DOHH2 (cell line): ENCODE results near the gene SLC1A3.

ENCODE experiments used
- H3F3A ChIP-seq: fragments of 200-600 bp; sonication (generic), shearing (Covaris generic); 2 replicates; pipeline ENCODE4 v1.6.0; 2016; ENCODE audit warnings: antibody characterized with exemption, mild to moderate bottlenecking; ENCODE audit not compliant: control insufficient read depth, insufficient read depth
- H3K27ac ChIP-seq: fragments of 200-600 bp; sonication (generic); 2 replicates; pipeline ENCODE4 v1.5.1; 2014; ENCODE audit warnings: low read depth, mild to moderate bottlenecking, low read length, moderate library complexity
- H3K27me3 ChIP-seq: fragments of 200-600 bp; sonication (generic); 2 replicates; pipeline ENCODE4 v1.6.1; 2014; ENCODE audit warnings: mild to moderate bottlenecking, low read length, mixed read lengths; ENCODE audit not compliant: control insufficient read depth
- H3K36me3 ChIP-seq: fragments of 200-600 bp; sonication (generic); 2 replicates; pipeline ENCODE4 v1.6.1; 2014; ENCODE audit warnings: mild to moderate bottlenecking, low read length, moderate library complexity, mixed read lengths; ENCODE audit not compliant: control insufficient read depth
- H3K4me1 ChIP-seq: fragments of 200-600 bp; sonication (generic); 2 replicates; pipeline ENCODE4 v1.6.1; 2014; ENCODE audit warnings: mild to moderate bottlenecking, low read length, mixed read lengths; ENCODE audit not compliant: control insufficient read depth
- H3K4me2 ChIP-seq: fragments of 200-600 bp; sonication (generic); 2 replicates; pipeline ENCODE4 v1.6.0; 2014; ENCODE audit warnings: mild to moderate bottlenecking, low read length, moderate library complexity
- H3K4me3 ChIP-seq: fragments of 200-600 bp; sonication (generic); 2 replicates; pipeline ENCODE4 v1.5.1; 2014; ENCODE audit warnings: mild to moderate bottlenecking, low read length, mixed read lengths
- H3K79me2 ChIP-seq: fragments of 200-600 bp; sonication (generic); 2 replicates; pipeline ENCODE4 v1.6.1; 2014; ENCODE audit warnings: mild to moderate bottlenecking, low read length, mixed read lengths; ENCODE audit not compliant: control insufficient read depth
- H3K9me2 ChIP-seq: fragments of 200-600 bp; sonication (generic); replicated peaks from 2 replicates; pipeline ENCODE4 v1.6.1; 2014; ENCODE audit warnings: mild to moderate bottlenecking, low read length, mixed read lengths; ENCODE audit not compliant: control insufficient read depth
- H3K9me3 ChIP-seq: fragments of 200-600 bp; sonication (generic); 2 replicates; pipeline ENCODE4 v1.6.1; 2014; ENCODE audit warnings: antibody characterized with exemption, low read length, mixed read lengths; ENCODE audit not compliant: control insufficient read depth, insufficient read depth
- H4K20me1 ChIP-seq: fragments of 200-600 bp; sonication (generic); 2 replicates; pipeline ENCODE4 v1.6.0; 2014; ENCODE audit warnings: low read depth, mild to moderate bottlenecking, antibody characterized with exemption, low read length, moderate library complexity; ENCODE audit not compliant: control insufficient read depth, insufficient read depth
- EZH2phosphoT487 ChIP-seq: fragments of 200-600 bp; sonication (generic); IDR thresholded peaks from 2 replicates; pipeline ENCODE4 v1.6.1; 2017; ENCODE audit warnings: borderline replicate concordance, mild to moderate bottlenecking, antibody characterized with exemption, low read length, moderate library complexity, mixed read lengths
- TF ChIP-seq, protein P1 (sequence below): fragments of 200-600 bp; sonication (generic); IDR thresholded peaks from one replicate; pipeline ENCODE4 v1.5.1; 2014; ENCODE audit warnings: antibody characterized with exemption, mild to moderate bottlenecking, low read depth, low read length; ENCODE audit not compliant: poor library complexity, severe bottlenecking

SLC1A3 gene

DNA sequence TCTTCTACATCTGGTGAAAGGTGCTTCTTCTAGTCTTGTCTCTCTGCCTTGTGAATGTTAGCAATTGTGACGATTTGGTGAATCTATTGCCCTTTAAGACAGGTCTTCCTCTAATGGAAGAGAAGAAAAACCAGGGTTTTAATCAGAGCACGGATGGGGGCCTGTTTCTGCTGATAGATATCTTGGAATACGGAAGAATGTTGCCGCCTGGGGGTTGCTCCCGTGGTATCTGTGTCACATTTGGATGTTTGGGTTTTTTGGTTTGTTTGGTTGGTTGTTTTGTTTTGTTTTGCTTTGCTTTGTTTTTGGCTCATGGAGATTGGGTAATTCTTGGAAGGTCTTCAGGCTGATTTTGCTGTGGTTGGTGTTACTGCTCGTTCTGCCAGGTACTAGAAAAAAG is 9.7 kb upstream of the SLC1A3 start:
- H3K9me2 ChIP-seq = no peaks in the 10 kb centered on the region
- no peaks in the 10 kb centered on the region for H4K20me1 ChIP-seq
- no peak overlapping the region for H3K4me2 ChIP-seq
- no peaks in the 10 kb centered on the region for H3K9me3 ChIP-seq
- no peak overlapping the region for H3K4me3 ChIP-seq
- no peaks in the 10 kb centered on the region for H3K79me2 ChIP-seq
- H3K36me3 ChIP-seq = no peaks in the 10 kb centered on the region
- H3K27ac ChIP-seq = no peak overlapping the region
- no peak for TF ChIP-seq EZH2phosphoT487
- TF ChIP-seq, protein P1, sequence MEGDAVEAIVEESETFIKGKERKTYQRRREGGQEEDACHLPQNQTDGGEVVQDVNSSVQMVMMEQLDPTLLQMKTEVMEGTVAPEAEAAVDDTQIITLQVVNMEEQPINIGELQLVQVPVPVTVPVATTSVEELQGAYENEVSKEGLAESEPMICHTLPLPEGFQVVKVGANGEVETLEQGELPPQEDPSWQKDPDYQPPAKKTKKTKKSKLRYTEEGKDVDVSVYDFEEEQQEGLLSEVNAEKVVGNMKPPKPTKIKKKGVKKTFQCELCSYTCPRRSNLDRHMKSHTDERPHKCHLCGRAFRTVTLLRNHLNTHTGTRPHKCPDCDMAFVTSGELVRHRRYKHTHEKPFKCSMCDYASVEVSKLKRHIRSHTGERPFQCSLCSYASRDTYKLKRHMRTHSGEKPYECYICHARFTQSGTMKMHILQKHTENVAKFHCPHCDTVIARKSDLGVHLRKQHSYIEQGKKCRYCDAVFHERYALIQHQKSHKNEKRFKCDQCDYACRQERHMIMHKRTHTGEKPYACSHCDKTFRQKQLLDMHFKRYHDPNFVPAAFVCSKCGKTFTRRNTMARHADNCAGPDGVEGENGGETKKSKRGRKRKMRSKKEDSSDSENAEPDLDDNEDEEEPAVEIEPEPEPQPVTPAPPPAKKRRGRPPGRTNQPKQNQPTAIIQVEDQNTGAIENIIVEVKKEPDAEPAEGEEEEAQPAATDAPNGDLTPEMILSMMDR = no peak
- H3K4me1 ChIP-seq = peaks cover 14% of the 10 kb centered on the region
- H3F3A ChIP-seq = no peaks in the 10 kb centered on the region
- H3K27me3 ChIP-seq = no peaks in the 10 kb centered on the region

DNA sequence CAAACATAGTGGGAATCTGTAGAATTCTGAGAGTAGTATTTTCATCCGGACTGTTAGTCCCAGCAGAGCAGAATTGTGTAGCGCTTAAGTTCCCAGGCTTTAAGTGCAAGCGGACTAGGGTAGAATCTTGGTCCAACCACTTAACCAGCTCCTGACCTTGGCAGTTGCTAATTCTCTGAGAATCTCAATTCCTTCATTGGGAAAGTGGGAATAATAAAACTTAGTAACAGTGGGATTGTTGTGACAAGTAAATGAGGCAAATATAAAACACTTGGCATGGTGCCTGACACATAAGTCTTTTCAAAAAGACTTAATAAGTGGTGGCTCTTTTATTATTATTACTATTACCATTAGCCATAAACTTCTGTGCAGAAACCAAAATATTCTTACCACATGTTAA is 8.4 kb upstream of the SLC1A3 start:
- H3K9me3 ChIP-seq = no peaks in the 10 kb centered on the region
- no peaks in the 10 kb centered on the region for H3K27me3 ChIP-seq
- no peaks in the 10 kb centered on the region for H4K20me1 ChIP-seq
- no peak overlapping the region for H3K4me3 ChIP-seq
- H3K36me3 ChIP-seq = no peaks in the 10 kb centered on the region
- TF ChIP-seq, protein P1 = no peak
- TF ChIP-seq EZH2phosphoT487 = no peak
- H3K4me2 ChIP-seq = no peak overlapping the region
- H3F3A ChIP-seq = no peaks in the 10 kb centered on the region
- H3K4me1 ChIP-seq = peaks cover 14% of the 10 kb centered on the region
- H3K27ac ChIP-seq = no peak overlapping the region
- no peaks in the 10 kb centered on the region for H3K79me2 ChIP-seq
- H3K9me2 ChIP-seq = no peaks in the 10 kb centered on the region

DNA sequence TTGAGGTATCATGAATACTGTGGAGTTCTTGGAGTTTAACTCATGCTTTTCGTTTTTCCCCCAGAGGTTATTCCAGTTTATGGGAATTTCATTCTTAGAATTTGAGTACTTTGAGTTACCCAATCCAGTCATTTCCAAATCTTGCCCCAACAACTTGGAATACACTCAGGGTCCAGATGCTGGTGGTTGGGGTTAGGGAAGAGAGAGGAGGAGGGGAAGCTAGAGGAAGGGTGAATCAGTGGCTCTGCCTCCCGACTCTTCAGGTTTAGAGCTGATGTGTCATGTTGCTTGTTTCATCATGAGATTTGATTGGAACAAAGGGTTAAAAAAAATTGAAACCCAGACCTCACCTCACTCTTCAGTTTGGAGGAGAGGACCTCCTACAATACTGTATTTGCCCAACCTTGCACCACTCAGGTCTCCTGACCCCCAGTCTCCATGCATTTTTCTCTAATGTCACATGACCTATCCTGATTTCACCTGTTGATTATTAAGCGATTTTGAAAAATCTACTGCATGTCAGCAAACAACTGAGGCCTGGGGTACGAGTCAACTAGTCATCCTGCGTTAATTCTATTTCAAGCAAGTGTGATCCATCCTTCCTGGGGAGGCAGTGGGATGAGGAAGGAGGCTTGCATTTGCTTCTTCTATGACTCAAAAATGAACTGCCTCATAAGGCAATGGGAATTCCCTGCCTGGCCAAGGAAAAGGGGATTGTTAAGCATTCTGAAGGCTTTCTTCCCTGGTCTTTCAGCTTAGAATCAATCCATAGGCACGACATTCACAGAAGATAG is 6.2 kb upstream of the SLC1A3 start:
- H3K9me3 ChIP-seq = no peaks in the 10 kb centered on the region
- H3K79me2 ChIP-seq = no peaks in the 10 kb centered on the region

More for the DNA sequence above, 6.2 kb upstream of the SLC1A3 start:
- no peak overlapping the region for H3K4me3 ChIP-seq
- H4K20me1 ChIP-seq = no peaks in the 10 kb centered on the region
- no peaks in the 10 kb centered on the region for H3K9me2 ChIP-seq
- H3K4me2 ChIP-seq = no peak overlapping the region
- no peak overlapping the region for H3K27ac ChIP-seq
- peaks cover 2% of the 10 kb centered on the region; the same call in 1 of the 2 replicates for H3K27me3 ChIP-seq
- peaks cover 8% of the 10 kb centered on the region; the same call in 1 of the 2 replicates for H3K4me1 ChIP-seq
- H3K36me3 ChIP-seq = no peaks in the 10 kb centered on the region
- H3F3A ChIP-seq = no peaks in the 10 kb centered on the region
- TF ChIP-seq, protein P1 = no peak
- no peak for TF ChIP-seq EZH2phosphoT487
